Stimulated activated CD4-positive, alpha-beta T cell treated with anti-CD3 and anti-CD28 coated beads, TNF-alpha, amount 100 ng/mL, for 1 hour (primary cell): Measurements from ENCODE around the gene SNX22.
"Not testable (repeated sequence)": the region's sequence is repeated elsewhere in the genome, so short reads cannot be mapped to it uniquely, and the experiment has no call there.

Experiments used
- DNase-seq, 3 donors: peaks; one replicate each; pipeline ENCODE4 v3.0.0-alpha.2; 2020; ENCODE audit warnings: low read depth in 3 of 3, low spot score in 1 of 3

The SNX22 gene

DNA sequence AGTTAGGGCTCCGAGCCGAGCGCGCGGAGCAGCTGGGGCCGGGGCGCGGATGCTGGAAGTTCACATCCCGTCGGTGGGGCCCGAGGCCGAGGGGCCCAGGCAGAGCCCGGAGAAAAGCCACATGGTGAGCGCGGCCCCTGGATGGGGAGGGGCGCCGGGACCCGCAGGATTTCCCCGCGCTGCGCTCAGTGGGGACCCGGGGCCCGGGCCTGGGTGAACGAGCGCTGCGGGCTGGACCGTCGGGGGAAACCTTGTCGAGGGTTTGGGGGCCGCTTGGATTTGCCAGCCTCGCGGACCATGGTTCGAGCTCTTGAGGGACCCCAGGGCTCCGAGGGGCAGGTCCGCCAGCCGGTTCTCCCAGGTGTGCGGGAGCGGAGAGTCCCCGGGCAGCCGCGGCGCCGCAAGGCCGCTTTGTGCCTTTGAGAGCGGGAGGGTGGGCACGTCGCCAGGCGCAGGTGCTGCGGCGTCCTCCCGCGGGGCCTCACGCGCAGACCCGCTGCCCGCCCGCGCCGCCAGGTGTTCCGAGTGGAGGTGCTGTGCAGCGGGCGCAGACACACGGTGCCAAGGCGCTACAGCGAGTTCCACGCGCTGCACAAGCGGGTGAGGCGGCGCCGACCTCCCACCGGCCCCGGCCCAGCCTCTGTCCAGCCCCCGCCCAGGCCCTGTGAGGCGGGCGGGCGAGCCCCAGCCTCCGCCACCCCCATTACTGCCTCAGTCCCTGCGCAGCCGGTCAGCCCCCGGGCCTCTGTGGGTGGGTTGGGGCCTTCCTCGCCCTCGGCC, at the start of gene SNX22:
Gene SNX22 (plus strand): TSS at position 5 of the 780 bp plus-strand sequence. CDS start 45 bp downstream, at position 50.
- no peak for DNase-seq

DNA sequence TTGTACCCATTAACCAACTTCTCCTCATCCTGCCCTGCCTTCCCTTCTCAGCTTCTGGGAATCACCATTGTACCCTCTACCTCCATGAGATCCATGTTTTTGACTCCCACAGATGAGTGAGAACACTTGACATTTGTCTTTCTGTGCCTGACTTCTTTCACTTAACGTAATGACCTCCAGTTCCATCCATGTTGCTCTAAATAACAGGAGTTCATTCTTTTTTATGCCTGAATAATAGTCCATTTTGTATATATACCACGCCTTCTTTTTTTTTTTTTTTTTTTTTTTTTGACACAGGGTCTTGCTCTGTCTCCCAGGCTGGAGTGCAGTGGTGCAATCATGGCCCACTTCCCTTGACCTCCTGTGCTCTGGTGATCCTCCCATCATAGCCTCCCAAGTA, 49.0 kb upstream of the SNX22 start:
- no peak for DNase-seq

DNA sequence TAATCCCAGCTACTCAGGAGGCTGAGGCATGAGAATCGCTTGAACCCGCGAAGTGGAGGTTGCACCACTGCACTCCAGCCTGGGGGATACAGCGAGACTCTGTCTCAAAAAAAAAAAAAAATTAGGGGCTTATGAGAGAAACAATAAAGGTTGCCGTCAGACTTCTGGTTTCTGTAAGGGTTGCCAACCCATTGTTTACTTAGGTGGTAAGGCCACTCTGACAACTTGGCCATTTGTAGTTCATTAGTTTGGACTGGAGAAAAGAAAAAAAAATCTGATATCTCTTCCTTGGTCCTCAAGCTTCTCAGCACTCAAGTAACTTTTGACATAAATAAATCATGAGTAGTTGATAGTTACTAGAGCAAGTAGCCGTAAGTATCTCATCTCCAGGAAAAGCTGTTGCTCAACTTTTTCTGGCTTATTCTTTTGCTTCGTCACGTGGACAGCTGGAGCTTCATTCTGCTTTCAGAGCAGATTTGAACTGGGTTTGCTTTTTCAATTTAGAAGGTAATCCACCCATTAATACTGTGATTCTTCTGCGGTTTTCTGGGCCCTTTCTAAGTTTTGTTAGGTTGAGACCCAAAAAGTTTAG, 46.3 kb upstream of the SNX22 start:
- no peak for DNase-seq

DNA sequence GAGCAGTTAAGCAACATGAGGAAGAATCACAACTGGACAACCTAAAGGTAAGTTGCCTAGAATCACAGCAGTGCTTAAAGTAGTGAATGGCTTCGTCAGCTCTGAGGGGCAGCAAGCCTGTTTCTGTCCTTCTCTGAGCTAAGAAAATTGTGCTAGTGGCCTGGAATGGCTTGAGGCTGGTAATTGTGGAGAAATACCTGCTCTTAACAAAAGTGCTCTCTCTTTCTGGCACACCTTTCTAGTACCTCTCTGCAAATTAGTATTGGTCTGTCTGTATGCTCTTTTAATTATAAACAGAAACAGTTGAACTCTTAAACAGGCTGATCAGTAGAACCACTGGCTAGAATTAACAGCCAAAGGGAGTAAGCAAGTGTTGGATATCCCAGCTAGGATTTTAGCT, 44.2 kb upstream of the SNX22 start:
- DNase-seq = no peak

DNA sequence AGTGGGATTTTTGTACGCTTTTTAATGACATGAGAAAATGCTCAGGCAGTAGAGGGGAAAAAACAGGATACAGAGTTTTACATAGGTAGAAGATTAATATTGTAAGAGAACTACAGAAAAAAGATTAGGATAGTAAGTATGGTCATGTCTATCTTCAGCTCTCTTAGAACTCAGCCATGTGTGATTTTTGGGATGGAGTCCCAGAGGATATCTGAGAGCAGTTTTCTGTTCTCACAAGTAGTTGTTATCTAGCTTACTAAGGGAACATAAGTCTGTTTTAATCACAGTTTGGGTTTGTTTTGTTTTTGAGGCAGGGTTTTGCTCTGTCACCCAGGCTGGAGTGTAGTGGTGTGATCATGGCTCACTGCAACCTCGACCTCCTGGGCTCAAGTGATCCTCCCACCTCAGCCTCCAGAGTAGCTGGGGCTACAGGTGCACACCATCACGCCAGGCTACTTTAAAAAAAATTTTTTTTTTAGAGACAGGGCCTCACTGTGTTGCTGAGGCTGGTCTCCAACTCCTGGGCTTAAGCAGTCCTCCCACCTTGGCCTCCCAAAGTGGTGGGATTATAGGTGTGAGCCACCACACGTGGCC, 41.3 kb upstream of the SNX22 start:
- not testable (repeated sequence) for DNase-seq

DNA sequence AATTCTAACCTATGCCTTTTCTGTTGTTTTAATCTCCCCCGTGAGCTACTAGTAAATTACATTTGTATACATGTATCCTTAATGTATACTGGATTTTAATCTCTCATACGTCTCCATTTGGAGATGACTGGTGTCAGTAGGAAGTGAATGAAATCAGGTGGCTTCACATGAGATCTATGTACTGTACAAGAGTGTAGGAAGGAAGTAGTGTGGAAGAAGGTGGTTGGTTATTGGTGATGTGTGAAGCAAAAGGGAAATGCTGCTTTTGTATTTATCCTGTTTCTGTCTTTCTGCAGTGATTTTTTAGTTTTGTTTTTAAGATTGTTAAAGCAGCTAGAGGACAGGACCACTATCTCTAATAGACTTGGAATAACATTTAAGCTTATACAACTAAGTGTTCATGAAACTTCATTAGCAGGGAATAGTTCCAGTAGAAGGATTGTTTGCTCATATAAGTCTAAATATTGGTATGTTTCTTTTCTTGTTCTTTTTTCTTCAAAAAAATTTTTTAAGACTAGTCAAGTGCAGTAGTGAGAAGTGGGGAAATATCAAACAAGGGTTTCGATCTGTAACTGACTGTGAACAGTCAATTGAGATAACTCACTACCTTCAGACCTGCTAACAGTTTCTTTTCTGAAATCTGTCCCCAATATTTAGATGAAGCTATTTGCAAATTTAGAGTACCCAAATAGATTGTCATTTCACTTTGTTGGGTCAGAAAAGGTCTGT, 40.4 kb upstream of the SNX22 start:
- no peak for DNase-seq

DNA sequence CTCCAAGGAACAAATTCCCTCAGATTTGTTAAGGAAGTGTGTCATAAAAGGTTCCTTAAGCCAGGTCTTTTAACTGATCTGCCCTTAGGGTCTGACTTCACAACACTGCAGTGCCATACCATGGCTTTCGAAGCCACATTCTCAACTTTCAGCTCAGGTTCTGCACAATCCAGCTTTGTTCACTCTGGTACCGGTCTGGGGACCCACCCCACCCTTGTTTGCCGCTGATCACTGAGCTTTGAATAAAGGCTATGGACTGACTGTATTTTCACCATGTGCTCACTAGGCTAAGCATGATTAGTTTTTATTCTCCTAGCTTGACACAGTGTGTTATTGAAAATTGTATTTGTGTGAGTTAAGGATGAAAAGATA, 39.9 kb upstream of the SNX22 start:
- no peak for DNase-seq

DNA sequence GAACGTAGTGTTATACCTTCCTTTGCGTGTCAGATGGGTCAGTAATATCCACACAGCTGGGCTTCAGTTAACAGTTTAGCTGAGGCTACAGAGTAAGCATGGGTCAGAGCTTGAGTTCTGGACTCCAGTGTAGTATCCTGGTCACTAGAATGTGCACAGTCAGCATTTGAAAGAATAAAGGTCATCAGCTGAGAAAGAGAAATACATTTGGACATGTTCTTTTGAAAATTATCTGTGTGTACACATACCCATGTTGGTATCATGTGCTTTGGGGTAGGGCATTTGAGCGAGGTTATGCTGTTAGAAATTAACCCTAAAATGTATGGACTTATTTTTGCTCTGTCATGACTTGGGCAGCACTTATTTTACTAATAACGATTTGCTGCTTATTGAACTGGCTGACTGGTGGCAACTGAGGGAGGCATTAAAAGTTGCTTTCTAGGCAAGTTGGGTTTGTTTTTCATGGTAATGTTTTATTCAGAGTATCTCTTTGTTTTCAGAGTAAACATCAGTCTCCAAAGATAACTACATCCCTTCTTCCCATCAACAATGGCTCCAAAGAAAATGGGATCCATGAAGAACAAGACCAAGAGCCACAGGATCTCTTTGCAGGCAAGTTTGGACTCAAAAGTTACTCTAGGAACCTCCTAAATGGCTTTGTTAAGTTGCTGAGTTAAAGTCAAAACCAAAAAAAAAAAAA, 39.3 kb upstream of the SNX22 start:
- DNase-seq = no peak

DNA sequence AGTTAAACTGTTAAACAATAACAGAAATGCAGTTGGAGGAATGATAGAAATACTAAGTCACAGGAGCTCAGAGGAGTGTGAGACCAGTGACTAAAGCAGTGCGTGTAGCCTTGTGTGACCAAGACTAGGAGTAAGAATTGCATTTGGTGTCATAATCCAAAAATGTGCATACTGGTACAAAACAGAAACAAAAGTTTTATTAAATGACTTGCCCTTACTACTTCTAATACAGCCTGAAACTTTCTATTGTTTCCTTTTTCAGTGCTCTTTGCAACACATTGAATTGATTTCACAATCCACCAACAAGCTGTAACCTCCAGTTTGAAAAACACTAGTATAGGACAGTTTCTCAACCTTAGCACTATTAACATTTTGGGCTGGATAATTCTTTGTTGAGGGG, 38.6 kb upstream of the SNX22 start:
- DNase-seq = no peak

DNA sequence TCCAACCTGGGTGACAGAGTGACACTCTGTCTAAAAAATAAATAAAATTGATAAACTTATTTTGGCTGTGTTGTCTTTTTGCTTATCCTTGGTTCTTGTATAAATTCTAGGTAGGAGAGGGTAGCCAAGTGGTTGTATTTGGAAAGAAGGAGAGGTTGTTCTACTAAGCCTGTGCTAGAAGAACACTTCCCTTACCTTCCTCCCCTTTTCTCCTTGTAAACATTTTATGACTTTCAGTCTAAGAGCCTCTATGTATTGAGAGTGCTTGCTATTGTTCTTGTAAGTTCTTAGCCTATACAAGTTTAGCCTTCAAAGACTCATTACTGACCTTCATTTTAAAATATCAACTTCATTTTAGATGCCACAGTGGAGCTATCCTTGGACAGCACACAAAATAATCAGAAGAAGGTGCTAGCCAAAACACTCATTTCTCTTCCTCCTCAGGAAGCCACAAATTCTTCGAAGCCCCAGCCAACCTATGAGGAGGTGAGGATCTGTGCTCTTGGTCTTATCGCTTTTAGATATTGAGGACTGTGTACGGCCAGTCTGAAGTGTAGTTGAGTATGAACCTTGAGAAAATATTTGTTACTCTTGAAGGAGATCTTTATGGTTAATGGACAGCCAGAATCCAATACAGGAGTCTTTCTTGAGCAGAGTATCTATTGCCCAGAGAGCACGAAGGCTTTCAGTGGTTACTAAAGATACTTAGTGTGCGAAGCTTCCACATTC, 33.6 kb upstream of the SNX22 start:
- DNase-seq = no peak

DNA sequence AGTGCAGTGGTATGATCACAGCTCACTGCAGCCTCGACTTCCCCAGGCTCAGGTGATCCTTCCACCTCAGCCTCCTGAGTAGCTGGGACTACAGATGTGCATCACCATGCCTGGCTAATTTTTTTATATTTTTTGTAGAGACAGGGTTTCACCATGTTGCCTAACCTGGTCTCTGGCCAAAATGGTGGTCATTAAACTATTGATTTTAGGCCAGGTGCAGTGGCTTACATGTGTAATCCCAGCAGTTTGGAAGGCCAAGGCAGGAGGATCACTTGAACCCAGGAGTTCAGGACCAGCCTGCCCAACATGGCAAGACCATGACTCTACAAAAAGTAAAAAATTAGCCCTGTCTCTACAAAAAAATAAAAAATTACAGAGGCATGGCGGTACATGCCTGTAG, 31.2 kb upstream of the SNX22 start:
- not testable (repeated sequence) for DNase-seq

DNA sequence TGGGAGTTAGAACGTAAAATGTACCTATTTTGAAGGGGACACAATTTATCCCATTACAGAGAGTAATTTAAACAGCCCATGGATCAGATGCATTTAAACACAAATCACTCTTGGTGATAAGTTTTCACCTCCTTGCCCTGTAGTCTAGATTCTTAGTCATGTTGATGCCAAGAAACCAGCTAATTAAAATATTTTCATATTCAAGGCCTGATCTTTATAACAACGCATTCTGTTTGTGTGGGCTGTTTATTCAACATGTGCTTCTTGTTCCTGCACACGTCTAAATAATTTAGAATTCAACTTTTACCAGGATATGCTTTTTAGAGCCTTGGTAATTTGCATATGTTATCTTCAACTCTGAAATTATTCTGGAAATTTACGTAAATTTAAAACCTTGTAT, 29.9 kb upstream of the SNX22 start:
- no peak for DNase-seq

DNA sequence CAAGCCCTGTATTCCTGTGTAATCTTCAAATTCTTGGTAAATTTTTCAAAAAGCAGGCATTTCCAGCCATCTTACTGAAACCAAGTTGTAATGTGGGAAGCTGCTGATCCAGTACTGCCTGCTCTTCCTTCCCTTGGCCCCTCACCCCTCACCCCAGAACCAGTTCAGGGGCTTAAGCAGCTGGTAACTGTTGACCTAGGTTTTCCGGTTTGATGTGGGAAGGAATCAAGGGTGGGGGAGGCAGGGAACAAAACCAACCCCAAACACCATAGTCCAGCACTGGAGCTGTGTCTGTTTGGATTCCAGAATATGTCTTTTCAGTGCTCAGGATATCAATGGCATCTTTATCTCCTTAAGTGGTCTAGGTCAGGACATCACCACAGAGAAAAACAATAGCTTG, 29.1 kb upstream of the SNX22 start:
- DNase-seq = no peak

DNA sequence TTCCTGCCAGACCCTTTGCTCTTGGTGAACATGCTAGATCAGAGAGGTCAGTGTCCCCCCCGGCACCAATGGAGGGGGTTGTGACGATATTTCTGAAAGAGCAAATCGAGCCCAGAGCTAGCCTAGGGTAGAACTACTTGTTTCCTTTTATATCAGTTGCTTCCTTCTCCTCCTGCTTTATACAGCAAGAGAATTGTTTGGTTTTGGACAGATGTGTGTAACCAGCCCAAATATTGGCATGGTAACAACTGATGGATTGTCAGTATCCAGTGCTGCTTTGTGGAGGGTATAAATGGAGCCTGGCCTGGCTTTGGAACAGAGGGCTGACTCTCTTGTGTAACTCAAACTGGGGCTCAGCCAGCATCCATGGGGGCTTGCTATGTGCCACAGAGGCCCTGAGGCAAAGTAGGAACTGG, 28.6 kb upstream of the SNX22 start:
- no peak for DNase-seq

DNA sequence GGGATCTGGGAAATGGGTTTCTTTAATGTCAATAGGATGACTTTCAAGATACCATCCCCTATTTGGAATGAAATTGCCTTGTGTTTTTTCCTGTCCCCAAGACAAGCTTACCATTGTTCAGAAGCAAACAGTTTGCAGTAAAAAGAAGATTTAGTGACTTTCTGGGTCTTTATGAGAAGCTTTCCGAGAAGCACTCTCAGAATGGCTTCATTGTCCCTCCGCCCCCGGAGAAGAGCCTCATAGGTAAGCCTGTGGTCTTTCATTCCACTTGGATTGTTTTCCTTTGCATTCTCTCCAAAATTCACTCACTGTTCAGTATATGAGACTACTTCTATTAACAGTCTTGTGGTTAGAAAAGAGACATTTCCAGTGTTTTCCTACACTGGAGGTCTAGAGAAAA, 25.6 kb upstream of the SNX22 start:
- DNase-seq = no peak

DNA sequence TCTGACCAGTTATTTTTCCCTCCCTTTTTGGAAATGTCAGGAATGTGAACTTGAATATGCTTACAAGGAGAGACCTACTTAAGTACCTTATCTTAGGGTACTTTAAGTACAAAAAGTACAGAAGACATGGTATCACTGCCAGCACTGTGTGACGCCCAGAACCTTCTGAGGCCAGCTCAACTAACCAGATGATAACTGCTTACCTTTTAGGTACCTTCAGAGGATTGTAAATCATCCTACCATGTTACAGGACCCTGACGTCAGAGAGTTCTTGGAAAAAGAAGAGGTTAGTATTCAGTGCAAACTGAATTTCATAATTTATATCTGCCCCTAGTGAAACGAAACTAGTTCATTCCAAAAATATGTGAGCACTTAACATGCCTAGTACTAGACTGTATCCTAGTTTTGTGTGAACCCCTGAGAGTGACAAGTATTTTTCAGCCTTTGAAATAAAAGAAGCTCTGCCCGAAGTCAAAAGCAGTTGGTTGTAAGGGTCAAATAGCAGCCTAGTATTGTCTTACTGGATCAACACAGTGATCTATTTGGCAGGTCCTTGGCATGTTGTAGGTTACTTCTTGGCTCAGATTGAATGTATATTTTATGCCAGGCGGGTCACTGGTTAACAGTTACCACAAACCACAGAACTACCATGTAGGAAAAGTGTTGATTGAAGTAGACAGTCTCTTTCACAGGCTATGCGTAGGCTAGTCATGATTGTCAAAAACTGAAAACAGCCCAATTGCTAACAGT, 23.8 kb upstream of the SNX22 start:
- DNase-seq = no peak

DNA sequence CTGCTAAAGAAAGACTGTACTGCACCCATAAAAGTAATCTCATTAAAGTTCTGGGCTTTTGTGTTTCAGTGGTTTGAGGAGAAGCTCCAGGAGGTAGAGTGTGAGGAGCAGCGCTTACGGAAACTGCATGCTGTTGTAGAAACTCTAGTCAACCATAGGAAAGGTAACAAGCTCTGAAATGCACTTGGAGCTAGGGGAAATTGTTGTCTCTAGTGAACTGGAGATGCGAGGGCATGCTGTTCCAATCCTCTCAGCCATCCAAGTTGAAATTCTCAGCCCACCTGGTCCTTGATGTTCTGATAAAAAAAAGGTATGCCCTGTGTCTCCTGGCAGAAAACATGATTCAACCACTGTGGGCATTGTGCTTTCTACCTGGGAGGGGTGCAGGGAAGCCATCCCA, 21.4 kb upstream of the SNX22 start:
- DNase-seq = no peak

DNA sequence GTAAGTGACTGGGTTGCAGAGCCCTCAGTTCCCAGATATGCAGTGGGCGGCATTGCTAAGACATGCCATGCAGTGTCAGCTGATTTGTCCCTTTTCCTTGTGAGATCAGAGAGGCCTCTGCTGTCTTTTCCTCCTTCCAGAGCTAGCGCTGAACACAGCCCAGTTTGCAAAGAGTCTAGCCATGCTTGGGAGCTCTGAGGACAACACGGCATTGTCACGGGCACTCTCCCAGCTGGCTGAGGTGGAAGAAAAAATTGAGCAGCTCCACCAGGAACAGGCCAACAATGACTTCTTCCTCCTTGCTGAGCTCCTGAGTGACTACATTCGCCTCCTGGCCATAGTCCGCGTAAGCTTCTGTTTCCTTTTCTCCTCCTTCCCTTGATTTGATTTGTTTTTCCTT, 20.0 kb upstream of the SNX22 start:
- DNase-seq = no peak

DNA sequence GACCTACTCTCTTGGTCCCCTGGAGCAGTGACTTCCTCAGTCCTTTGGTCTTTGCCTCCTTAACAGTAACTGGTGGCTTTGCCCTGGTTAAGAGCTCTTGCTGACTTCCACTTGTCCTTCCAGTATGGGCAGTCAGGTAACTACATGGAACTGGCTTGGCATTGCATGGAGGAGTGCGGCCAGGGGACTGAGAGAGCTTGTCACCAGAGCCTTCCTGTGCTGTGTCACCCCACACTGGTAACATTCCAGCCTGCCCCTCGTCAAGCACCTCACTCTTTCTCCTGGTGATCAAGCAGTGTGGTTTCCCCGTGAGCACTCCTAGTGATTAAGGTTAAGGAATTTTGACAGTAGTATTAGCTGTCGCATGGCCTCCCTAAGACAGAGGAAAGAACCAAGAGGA, 19.3 kb upstream of the SNX22 start:
- no peak for DNase-seq
